GM12865 (cell line): Measurements from ENCODE around the gene KCNQ2.
"Not testable (repeated sequence)": the region's sequence is repeated elsewhere in the genome, so short reads cannot be mapped to it uniquely, and the experiment has no call there.

Source experiments
- DNase-seq: peaks from one replicate; pipeline ENCODE4 v3.0.0; 2010; ENCODE audit warnings: low read depth
- H3K4me3 ChIP-seq: 2 replicates; pipeline ENCODE4 v1.5.1; 2011; ENCODE audit warnings: mild to moderate bottlenecking, low read depth, low read length, control low read depth
- TF ChIP-seq, protein P1 (sequence below): IDR thresholded peaks from 2 replicates; pipeline ENCODE4 v1.5.1; 2011; ENCODE audit warnings: low read length, control low read depth, low read depth, inconsistent platforms; ENCODE audit not compliant: insufficient read depth; ENCODE audit errors: missing control alignments

Gene KCNQ2

DNA sequence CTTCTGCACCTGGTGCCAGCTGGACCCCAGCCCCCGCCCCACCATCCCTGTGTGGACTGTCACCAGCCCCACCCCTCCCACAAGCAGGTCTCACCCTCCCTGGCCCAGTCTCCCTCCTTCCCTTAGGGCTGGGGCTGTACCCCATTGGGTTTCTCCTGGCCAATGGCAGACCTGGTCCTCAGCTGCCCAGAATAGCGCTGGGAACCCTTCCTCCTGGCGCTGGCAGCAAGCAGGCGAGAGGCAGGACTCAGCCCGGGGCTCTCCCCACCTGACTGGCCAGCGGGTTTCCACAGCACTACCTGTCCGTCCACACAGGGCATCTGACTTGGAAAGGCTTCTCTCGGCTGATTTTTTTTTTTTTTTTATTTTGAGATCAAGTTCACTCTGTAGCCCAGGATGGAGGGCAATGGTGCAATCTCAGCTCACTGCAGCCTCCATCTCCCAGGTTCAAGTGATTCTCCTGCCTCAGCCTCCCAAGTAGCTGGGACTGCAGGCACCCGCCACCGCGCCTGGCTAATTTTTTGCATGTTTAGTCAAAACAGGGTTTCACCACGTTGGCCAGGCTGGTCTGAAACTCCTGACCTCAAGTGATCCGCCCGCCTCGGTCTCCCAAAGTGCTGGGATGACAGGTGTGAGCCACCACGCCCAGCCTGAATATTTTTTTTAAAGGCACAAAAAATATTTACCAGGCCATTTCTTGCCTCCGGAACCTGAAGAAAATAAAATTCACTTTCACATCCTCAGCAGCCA lies 89.7 kb downstream of the KCNQ2 start:
- no peak for DNase-seq
- H3K4me3 ChIP-seq: no peak overlapping the region
- TF ChIP-seq, protein P1, sequence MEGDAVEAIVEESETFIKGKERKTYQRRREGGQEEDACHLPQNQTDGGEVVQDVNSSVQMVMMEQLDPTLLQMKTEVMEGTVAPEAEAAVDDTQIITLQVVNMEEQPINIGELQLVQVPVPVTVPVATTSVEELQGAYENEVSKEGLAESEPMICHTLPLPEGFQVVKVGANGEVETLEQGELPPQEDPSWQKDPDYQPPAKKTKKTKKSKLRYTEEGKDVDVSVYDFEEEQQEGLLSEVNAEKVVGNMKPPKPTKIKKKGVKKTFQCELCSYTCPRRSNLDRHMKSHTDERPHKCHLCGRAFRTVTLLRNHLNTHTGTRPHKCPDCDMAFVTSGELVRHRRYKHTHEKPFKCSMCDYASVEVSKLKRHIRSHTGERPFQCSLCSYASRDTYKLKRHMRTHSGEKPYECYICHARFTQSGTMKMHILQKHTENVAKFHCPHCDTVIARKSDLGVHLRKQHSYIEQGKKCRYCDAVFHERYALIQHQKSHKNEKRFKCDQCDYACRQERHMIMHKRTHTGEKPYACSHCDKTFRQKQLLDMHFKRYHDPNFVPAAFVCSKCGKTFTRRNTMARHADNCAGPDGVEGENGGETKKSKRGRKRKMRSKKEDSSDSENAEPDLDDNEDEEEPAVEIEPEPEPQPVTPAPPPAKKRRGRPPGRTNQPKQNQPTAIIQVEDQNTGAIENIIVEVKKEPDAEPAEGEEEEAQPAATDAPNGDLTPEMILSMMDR: no peak

DNA sequence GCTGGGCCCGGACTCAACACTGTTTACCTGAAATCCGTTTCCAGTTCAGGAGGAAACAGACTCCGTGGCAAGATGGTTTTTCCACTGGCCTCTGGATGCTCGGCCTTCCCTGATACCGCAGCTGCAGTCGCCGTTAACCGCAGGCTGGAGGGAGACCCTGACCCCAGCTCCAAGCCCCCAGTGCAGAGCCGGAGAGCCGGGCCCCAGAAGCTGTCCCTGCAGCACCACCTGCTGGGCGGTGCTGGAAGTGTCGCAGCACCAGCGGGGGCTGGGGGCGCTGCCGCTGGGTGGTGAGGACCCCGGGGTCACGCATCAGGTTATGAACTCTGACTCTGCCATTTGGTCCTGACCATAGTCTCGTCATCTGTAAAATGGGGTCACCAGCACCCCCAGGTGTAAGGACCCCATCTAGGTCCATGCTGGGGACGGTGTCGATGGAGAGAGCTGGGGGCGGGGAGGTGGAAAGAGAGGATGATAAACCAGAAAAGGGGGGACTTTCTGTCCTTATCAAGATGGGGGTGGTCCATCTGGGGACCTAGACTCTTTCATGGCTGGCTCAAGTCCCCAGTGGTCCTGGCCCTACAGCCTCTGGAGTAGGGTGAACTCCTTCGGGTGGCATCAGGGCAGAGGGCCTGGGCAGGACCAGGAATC lies 90.5 kb downstream of the KCNQ2 start:
- H3K4me3 ChIP-seq: no peak overlapping the region
- TF ChIP-seq, protein P1: peak; percentile 89
- no peak for DNase-seq

DNA sequence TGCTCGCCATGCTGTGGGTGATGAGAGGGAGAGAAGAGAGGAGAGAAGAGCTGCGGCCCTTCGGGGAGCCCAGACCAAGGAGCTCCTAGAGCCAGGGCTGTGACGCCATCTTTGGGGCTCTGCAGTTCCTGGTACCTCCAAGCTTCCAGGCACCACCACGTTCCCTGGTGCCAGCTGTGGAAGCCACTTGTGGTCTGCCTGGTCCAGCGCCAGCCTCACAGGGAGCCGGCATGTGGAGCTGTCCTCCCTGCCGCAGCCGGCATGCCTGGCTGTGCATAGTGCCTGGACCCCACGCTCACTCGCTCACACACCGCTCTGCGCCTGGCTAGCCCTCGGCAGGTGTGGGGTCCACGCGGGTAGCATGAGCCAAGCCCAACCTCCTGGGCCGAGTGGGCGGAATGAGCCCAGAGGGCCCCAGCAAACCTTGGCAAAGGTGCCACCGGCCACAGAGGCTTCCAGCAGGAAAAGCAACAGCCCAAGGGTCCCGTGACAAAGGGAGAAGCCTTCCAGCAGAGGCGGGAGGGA lies 92.0 kb downstream of the KCNQ2 start:
- no peak for DNase-seq
- H3K4me3 ChIP-seq: no peak overlapping the region
- TF ChIP-seq, protein P1: no peak

DNA sequence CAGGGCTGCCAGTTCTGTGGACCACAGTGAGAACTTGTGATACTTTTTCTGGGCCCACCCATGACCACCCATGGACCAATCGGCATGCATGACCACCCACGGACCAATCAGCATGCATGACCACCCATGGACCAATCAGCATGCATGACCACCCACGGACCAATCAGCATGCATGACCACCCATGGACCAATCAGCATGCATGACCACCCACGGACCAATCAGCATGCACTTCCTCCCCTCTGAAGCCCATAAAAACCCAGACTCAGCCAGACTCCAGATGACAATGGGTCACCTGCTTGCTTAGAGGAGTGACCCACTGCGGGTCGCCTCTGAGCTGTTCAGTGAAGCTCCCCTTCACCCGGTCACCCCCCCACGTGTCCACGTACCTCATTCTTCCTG lies 92.6 kb downstream of the KCNQ2 start:
- not testable (repeated sequence) for H3K4me3 ChIP-seq, DNase-seq

DNA sequence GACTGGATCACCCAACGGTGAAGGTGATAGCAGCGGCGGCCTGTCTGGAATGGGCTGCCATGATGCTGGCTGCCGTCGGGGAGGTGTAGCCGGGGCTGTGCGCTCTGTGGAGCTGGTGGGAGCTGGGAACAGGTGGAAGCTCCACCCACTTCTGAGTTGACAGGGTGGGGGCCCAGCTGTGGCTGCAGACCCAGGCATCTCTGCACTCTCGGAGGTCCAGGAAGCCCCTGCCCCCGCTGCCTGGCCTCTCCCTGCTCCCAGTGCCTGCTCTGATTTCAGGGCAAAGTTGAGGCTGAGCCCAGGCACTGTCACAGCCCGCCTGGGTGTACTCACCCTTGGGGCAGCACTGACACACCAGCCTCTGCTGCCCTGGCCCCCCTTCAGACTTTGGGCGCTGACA lies 93.2 kb downstream of the KCNQ2 start:
- DNase-seq: no peak
- no peak overlapping the region for H3K4me3 ChIP-seq
- TF ChIP-seq, protein P1: no peak

DNA sequence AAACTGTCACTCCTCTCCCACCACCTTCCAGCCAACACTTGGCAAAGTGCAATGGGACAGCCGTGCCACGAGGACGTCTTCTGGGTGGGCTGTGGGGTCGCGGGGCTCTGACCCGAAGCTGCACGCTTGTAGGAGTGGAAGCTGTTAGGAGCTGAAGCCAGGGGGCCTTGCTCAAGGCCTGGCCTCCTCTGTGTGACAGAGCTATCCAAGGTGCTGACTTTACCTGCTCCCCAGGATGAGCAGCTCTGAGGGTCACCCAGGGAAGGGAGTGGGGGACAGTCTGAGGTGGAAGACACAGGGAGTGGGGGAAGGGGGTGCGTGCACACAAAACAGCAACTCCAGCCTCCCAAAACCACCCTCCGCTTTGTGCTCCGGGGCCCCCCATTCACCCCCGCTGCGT lies 93.8 kb downstream of the KCNQ2 start:
- no peak overlapping the region for H3K4me3 ChIP-seq
- TF ChIP-seq, protein P1: no peak
- DNase-seq: no peak

DNA sequence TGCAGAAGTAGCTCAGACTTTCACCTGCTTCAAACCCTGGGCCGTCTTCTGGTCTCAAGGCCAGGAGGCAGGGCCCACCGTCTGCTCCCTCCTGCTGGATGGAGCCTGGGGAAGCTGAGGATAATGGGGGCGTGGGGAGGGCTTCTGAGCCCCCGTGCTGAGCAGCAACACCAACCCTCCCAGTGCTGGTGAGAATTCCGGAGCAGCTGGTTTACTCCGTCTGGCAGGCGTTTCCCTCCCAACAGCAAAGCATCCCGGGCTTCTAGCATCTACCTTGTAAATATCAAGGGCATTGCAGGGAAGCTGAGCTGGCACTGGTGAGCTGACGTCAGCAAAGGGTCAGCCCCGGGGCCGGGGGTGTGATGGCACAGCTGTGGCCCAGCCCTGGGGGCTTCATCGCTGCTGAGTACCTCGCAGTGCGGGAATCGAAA lies 94.5 kb downstream of the KCNQ2 start:
- TF ChIP-seq, protein P1: no peak
- no peak overlapping the region for H3K4me3 ChIP-seq
- no peak for DNase-seq
